Osteocyte (in vitro differentiated cells): Measurements from ENCODE around the gene KLHL26. TPM values are rescaled to one million over a fixed set of nuclear protein-coding genes. Genes with fewer than 3 reads are reported as not detected.
A peak's percentile ranks its signal among the peaks of the same experiment; 100 is the strongest.

Experiments
- DNase-seq: peaks from one replicate; pipeline ENCODE4 v3.0.0; 2021; ENCODE audit warnings: mixed read lengths; ENCODE audit not compliant: unreplicated experiment; ENCODE audit errors: extremely low spot score
- H3K27ac Mint-ChIP-seq: one replicate; pipeline ENCODE4 v1.8.0; 2021; ENCODE audit warnings: mild to moderate bottlenecking, mixed read lengths; ENCODE audit not compliant: unreplicated experiment
- H3K27me3 Mint-ChIP-seq: one replicate; pipeline ENCODE4 v1.8.0; 2021; ENCODE audit warnings: mixed read lengths; ENCODE audit not compliant: unreplicated experiment
- H3K36me3 Mint-ChIP-seq: one replicate; pipeline ENCODE4 v1.8.0; 2021; ENCODE audit warnings: mixed read lengths; ENCODE audit not compliant: unreplicated experiment
- H3K4me1 Mint-ChIP-seq: one replicate; pipeline ENCODE4 v1.8.0; 2021; ENCODE audit warnings: mixed read lengths; ENCODE audit not compliant: unreplicated experiment
- H3K4me3 Mint-ChIP-seq: one replicate; pipeline ENCODE4 v1.8.0; 2021; ENCODE audit warnings: mild to moderate bottlenecking, moderate library complexity, mixed read lengths; ENCODE audit not compliant: unreplicated experiment
- H3K9me3 Mint-ChIP-seq: one replicate; pipeline ENCODE4 v1.8.0; 2021; ENCODE audit warnings: mixed read lengths; ENCODE audit not compliant: unreplicated experiment
- CTCF ChIP-seq: fragments of 200-600 bp; sonication (generic); IDR thresholded peaks from 2 replicates; pipeline ENCODE4 v1.5.0; 2021; ENCODE audit warnings: antibody characterized with exemption, mild to moderate bottlenecking, moderate library complexity
- total RNA-seq: library from RNA; stranded (reverse); gene quantifications from 2 replicates; pipeline ENCODE4 v1.2.1, GENCODE V29; 2021

Gene KLHL26
- total RNA-seq, 1 donor from 2014 or later: 12.4 TPM

GRCh38 chr19:18659281-18660050 lies 22.6 kb downstream of the KLHL26 start:
- TF ChIP-seq CTCF: no peak
- H3K4me3 Mint-ChIP-seq: no peak overlapping the region
- H3K4me1 Mint-ChIP-seq: peaks cover 66% of the 10 kb centered on the region
- no peaks in the 10 kb centered on the region for H3K9me3 Mint-ChIP-seq
- peak overlapping the region; percentile 77 for H3K27ac Mint-ChIP-seq
- H3K36me3 Mint-ChIP-seq: no peaks in the 10 kb centered on the region
- DNase-seq: no peak
- H3K27me3 Mint-ChIP-seq: no peaks in the 10 kb centered on the region

GRCh38 chr19:18660051-18660910 lies 23.5 kb downstream of the KLHL26 start:
- no peaks in the 10 kb centered on the region for H3K27me3 Mint-ChIP-seq
- TF ChIP-seq CTCF: no peak
- H3K36me3 Mint-ChIP-seq: no peaks in the 10 kb centered on the region
- H3K27ac Mint-ChIP-seq: peak overlapping the region; percentile 65
- no peaks in the 10 kb centered on the region for H3K9me3 Mint-ChIP-seq
- H3K4me3 Mint-ChIP-seq: peak overlapping the region; percentile 29
- H3K4me1 Mint-ChIP-seq: peaks cover 64% of the 10 kb centered on the region
- DNase-seq: no peak

GRCh38 chr19:18660939-18661670 lies 24.3 kb downstream of the KLHL26 start:
- peaks cover 64% of the 10 kb centered on the region for H3K4me1 Mint-ChIP-seq
- no peaks in the 10 kb centered on the region for H3K36me3 Mint-ChIP-seq
- no peak for TF ChIP-seq CTCF
- no peak for DNase-seq
- H3K27ac Mint-ChIP-seq: peak overlapping the region; percentile 39
- no peaks in the 10 kb centered on the region for H3K27me3 Mint-ChIP-seq
- no peaks in the 10 kb centered on the region for H3K9me3 Mint-ChIP-seq
- H3K4me3 Mint-ChIP-seq: no peak overlapping the region

GRCh38 chr19:18662972-18663732 lies 26.3 kb downstream of the KLHL26 start:
- Mint-ChIP-seq H3K27me3 (no peaks in the 10 kb centered on the region), H3K9me3 (no peaks in the 10 kb centered on the region), H3K27ac (peak overlapping the region; percentile 44), H3K36me3 (peaks cover 7% of the 10 kb centered on the region), H3K4me1 (peaks cover 47% of the 10 kb centered on the region), H3K4me3 (no peak overlapping the region)
- TF ChIP-seq CTCF: no peak
- no peak for DNase-seq
